Adrenal gland (tissue), 12 donors: Measurements from ENCODE around the gene CLEC16A. TPM values are rescaled to one million over a fixed set of nuclear protein-coding genes. Genes with fewer than 3 reads are reported as not detected.

Source experiments
- DNase-seq, 7 donors: peaks; one replicate each; pipeline ENCODE4 v3.0.0-alpha.2; 2019 to 2020
- H3K27ac ChIP-seq, 5 donors: fragments of 200-600 bp; sonication (generic) in 4 of 5; 1 replicate in 3 of 5; 2 replicates in 2 of 5; pipeline versions ENCODE4 v1.5.1 to v1.8.0; 2016 to 2020; ENCODE audit warnings: mild to moderate bottlenecking in 1 of 5
- H3K27me3 ChIP-seq: fragments of 200-600 bp; 2 replicates; pipeline ENCODE4 v1.8.0; 2021
- H3K36me3 ChIP-seq, 2 donors: fragments of 200-600 bp; replicated peaks in 1 of 2; 1 replicate in 1 of 2; 2 replicates in 1 of 2; pipeline versions ENCODE4 v1.5.1 to v1.8.0; 2018 to 2022
- H3K4me1 ChIP-seq, 2 donors: fragments of 200-600 bp; replicated peaks in 1 of 2; 1 replicate in 1 of 2; 2 replicates in 1 of 2; pipeline versions ENCODE4 v1.5.1 to v1.8.0; 2018 to 2021
- H3K4me3 ChIP-seq, 4 donors: fragments of 200-600 bp; sonication (generic) in 3 of 4; one replicate each; pipeline ENCODE4 v1.5.1; 2016 to 2018
- H3K9me3 ChIP-seq, 3 donors: fragments of 200-600 bp; sonication (generic) in 1 of 3; replicated peaks in 1 of 3; 1 replicate in 2 of 3; 2 replicates in 1 of 3; pipeline versions ENCODE4 v1.5.1 to v1.8.0; 2016 to 2021
- POLR2A ChIP-seq, 2 donors: fragments of 450-650 bp; IDR thresholded peaks; one replicate each; pipeline ENCODE4 v1.6.1; 2017; ENCODE audit warnings: antibody characterized with exemption in 2 of 2, mild to moderate bottlenecking in 2 of 2, moderate library complexity in 1 of 2
- WGBS, 4 donors: extraction: QIAGEN DNeasy Blood & Tissue Kit in 2 of 4; methylation state at CpG; one replicate each; pipeline versions ENCODE4 v1.1.5 to v1.1.7; 2013 to 2017; 5-methylcytosine and 5-hydroxymethylcytosine counted together
- intact Hi-C, 2 donors: fragments of 100-400 bp; cut with DNase I; formaldehyde crosslinking; loops; one replicate each; pipeline versions ENCODE4 v1.14.1 to v1.15.0; 2022 to 2023
- polyA plus RNA-seq, 3 donors: library from polyadenylated mRNA; stranded (reverse); fragments of 200-250 nt in 2 of 3; fragments of 350-450 nt in 1 of 3; fragmentation: Illumina TruSeq in 1 of 3; extraction: RNeasy Lipid Tissue Mini Kit (QIAGEN cat#74804) in 1 of 3; gene quantifications; one replicate each; pipeline ENCODE4 v1.2.3, GENCODE V29; 2013 to 2014
- total RNA-seq, 9 donors: library from RNA; depleted of rRNA in 4 of 9; stranded (reverse); fragments of >200 nt in 4 of 9; fragments of 120-200 nt in 1 of 9; fragmentation: NEBNext Ultra II Directional in 1 of 9; extraction: Animal tissue kit (Norgen Biotek cat#: 25700) in 1 of 9; gene quantifications; one replicate each; pipeline versions ENCODE4 v1.1.0 to v1.2.4, GENCODE V29; 2013 to 2023
- TF ChIP-seq, protein P1 (sequence below), 6 experiments: fragments of 450-650 bp in 4 of 6; fragments of 200-600 bp in 2 of 6; sonication (generic) in 1 of 6; IDR thresholded peaks; 1 replicate in 5 of 6; 2 replicates in 1 of 6; pipeline versions ENCODE4 v1.5.1 to v1.8.0; 2016 to 2021; ENCODE audit warnings: antibody characterized with exemption in 6 of 6, mild to moderate bottlenecking in 2 of 6, moderate library complexity in 1 of 6
- donor health status: healthy with polysubstance abuse.
- donor health status: Bipolar disorder and iron deficiency.
- donor health status: DM: yes; HTN: yes; CAD: no.
- donor health status: DM: no; HTN: no; CAD: no.
- donor health status: DM: no; HTN: no; CAD: no.
- donor health status: DM: yes; HTN: yes; CAD: no.

Gene CLEC16A
- total and polyA plus RNA-seq, 12 donors: 14.0 to 37.2 (median 27.6) TPM

DNA sequence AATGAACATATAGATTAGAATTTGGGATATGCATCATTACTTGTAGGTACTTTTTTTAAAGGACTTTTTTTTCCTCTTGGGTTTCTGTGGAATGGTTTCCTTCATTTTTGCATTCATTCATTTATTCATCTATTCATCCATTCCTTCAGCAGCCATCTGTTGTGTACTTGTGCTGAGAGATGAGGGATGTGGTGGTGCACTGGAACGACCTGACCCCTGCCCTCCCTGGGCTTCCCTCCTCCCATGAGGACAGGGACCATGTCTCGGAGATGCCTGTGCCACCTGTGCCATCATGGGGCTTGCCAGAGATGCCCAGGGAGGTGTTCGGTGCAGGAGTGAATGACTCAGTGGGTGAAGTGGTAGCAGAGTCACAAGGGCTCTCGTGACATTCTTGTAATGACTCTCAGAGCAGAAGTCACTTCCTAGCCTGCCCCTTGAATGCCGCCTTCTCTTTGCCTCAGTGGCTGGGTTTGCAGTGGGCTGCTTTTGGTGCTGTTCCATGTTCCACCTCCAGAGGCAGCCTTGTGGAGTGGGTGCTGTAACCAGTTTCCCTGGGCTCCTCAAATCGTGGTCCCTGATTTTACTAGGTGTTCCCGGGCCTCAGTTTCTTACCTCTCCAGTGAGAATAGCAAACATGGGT, 43.9 kb downstream of the CLEC16A start:
- no peak overlapping the region for H3K27ac ChIP-seq
- TF ChIP-seq, protein P1, sequence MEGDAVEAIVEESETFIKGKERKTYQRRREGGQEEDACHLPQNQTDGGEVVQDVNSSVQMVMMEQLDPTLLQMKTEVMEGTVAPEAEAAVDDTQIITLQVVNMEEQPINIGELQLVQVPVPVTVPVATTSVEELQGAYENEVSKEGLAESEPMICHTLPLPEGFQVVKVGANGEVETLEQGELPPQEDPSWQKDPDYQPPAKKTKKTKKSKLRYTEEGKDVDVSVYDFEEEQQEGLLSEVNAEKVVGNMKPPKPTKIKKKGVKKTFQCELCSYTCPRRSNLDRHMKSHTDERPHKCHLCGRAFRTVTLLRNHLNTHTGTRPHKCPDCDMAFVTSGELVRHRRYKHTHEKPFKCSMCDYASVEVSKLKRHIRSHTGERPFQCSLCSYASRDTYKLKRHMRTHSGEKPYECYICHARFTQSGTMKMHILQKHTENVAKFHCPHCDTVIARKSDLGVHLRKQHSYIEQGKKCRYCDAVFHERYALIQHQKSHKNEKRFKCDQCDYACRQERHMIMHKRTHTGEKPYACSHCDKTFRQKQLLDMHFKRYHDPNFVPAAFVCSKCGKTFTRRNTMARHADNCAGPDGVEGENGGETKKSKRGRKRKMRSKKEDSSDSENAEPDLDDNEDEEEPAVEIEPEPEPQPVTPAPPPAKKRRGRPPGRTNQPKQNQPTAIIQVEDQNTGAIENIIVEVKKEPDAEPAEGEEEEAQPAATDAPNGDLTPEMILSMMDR (IDR thresholded peaks at IDR 0.05): peak in 2 of 6 experiments; percentile 26 to 33
- TF ChIP-seq POLR2A (IDR thresholded peaks at IDR 0.05): no peak
- peaks cover 0 to 4% of the 10 kb centered on the region in 2 donors for H3K36me3 ChIP-seq
- no peaks in the 10 kb centered on the region for H3K27me3 ChIP-seq
- no peak overlapping the region for H3K4me3 ChIP-seq
- WGBS, 4 donors: 65 to 83% (median 78%) methylated on average over 6 to 7 of the region's 7 CpGs
- no peak for DNase-seq
- peaks cover 5 to 9% of the 10 kb centered on the region in 2 donors for H3K4me1 ChIP-seq
- no peaks in the 10 kb centered on the region for H3K9me3 ChIP-seq
- intact Hi-C loops: no loop called here

DNA sequence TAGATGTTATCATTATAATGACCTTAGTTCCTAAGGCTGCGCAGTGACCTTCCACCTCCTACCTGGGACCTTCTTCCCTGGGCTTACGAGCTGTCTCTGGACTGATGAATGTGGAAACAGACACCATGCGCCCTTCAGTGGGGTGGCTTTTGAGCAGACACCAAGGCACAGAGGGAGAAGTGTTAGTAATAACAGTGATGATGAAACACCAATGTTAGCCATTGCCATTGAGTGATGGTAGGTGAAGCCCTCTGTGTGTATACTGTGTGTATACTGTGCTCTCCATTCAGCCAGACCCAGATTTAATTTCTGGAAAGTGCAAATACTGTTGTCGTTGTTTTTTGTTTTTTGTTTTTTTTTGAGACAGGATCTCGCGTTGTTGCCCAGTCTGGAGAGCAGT, 44.5 kb downstream of the CLEC16A start:
- Histone ChIP-seq H3K9me3 (no peaks in the 10 kb centered on the region), H3K27ac (no peak overlapping the region), H3K4me1 (peaks cover 5 to 9% of the 10 kb centered on the region in 2 donors), H3K27me3 (no peaks in the 10 kb centered on the region), H3K36me3 (peaks cover 0 to 4% of the 10 kb centered on the region in 2 donors), H3K4me3 (no peak overlapping the region)
- DNase-seq: no peak
- TF ChIP-seq, protein P1 (IDR thresholded peaks at IDR 0.05): no peak
- TF ChIP-seq POLR2A (IDR thresholded peaks at IDR 0.05): no peak
- 76 to 91% (median 78%) methylated on average over 6 of the region's 6 CpGs for WGBS, 4 donors
- intact Hi-C loops: no loop called here

- Histone ChIP-seq H3K27ac (no peak overlapping the region), H3K27me3 (no peaks in the 10 kb centered on the region), H3K4me1 (peaks cover 5 to 9% of the 10 kb centered on the region in 2 donors), H3K36me3 (peaks cover 0 to 4% of the 10 kb centered on the region in 2 donors), H3K9me3 (no peaks in the 10 kb centered on the region), H3K4me3 (no peak overlapping the region)
- 79 to 95% (median 91%) methylated on average over 5 to 6 of the region's 6 CpGs for WGBS, 4 donors
- TF ChIP-seq, protein P1 (IDR thresholded peaks at IDR 0.05): no peak
- no peak for TF ChIP-seq POLR2A (IDR thresholded peaks at IDR 0.05)
- intact Hi-C loops: no loop called here
- no peak for DNase-seq
These were observed 45.2 kb downstream of the CLEC16A start for GRCh38 chr16:10989559-10989958.

- no peaks in the 10 kb centered on the region for H3K9me3 ChIP-seq
- H3K4me3 ChIP-seq: no peak overlapping the region
- no peak overlapping the region for H3K27ac ChIP-seq
- peaks cover 0 to 4% of the 10 kb centered on the region in 2 donors for H3K36me3 ChIP-seq
- intact Hi-C loops: no loop called here
- peaks cover 5 to 9% of the 10 kb centered on the region in 2 donors for H3K4me1 ChIP-seq
- no peaks in the 10 kb centered on the region for H3K27me3 ChIP-seq
- no peak for DNase-seq
- TF ChIP-seq, protein P1 (IDR thresholded peaks at IDR 0.05): no peak
- no peak for TF ChIP-seq POLR2A (IDR thresholded peaks at IDR 0.05)
- WGBS, 4 donors: 80 to 92% (median 86%) methylated on average over 5 of the region's 5 CpGs
These were observed 46.0 kb downstream of the CLEC16A start for GRCh38 chr16:10990378-10990777.
